ENCODE measurements around the gene INAFM2. TPM values are rescaled to one million over a fixed set of nuclear protein-coding genes. Genes with fewer than 3 reads are reported as not detected.

INAFM2 gene
- total and polyA plus RNA-seq, 9 of the 15 experiments (the other 6 are each of a cell fraction or from before 2014, with no cell fraction given): 11.8 to 43.1 (median 27.2) TPM

DNA sequence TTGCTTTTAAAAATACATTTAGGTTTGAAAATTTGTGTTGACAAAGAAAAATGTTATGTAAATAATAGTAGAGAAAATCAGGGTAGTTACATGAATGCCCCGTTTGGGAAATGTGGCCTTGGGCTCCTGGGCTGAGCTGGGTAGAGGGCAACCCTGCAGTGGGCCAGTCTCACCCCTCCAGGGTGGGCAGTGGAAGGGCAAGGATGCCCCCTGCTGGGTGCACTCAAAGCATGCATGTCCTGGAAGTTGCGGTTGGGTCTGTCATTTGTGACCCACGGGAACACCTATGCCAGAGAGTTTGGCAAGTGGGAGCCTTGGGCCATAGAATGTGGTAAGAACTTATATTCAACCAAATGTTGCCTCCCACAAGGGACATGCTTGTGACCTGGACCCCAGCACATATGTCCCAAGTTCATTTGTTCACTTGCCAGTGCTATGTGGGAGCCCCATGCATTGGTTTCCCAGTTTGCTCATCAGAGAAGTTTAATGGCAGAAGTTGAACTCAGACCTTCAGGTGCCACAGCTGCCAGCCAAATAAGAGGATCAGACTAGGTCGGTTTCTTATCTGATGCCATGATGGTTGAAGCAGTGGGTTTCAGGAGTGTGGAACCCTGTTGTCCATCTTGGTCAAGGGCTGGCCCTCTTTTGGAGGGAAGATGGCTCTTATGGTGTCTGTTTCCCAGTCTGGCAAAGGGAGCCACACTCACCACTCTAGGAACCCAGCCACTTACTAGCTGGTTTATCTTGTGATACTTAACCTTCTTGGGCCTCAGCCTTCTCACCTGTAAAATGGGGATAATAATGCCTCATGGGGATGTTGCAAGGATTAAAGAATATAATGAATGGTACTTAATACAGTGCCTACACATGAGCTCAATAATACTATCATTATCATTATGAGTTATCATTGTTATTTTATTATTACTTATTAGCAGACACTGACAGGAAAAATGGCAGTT lies 13.2 kb upstream of the INAFM2 start (continued):
- TF ChIP-seq U2AF1 (optimal IDR thresholded peaks at IDR 0.05; ENCODE audit: low read depth, low read length) (no peak), MEF2A (IDR thresholded peaks at IDR 0.05; ENCODE audit: control insufficient read depth, low read depth, low read length) (no peak), CUX1 (CRISPR knock-in tag; IDR thresholded peaks at IDR 0.05) (no peak), FOXM1 (IDR thresholded peaks at IDR 0.05; ENCODE audit: low read depth) (no peak), FOXM1 (CRISPR knock-in tag; IDR thresholded peaks at IDR 0.05; ENCODE audit: low read depth) (no peak), ZNF778 (CRISPR knock-in tag; IDR thresholded peaks at IDR 0.05) (no peak), TEAD1 (CRISPR knock-in tag; IDR thresholded peaks at IDR 0.05) (no peak), NCOA2 (IDR thresholded peaks at IDR 0.05; ENCODE audit: partially characterized antibody in 2 of 2) (no peak), MED1 (CRISPR knock-in tag; IDR thresholded peaks at IDR 0.05; ENCODE audit: borderline replicate concordance) (no peak), CXXC5 (CRISPR knock-in tag; IDR thresholded peaks at IDR 0.05) (peak; percentile 21; the same call in 1 of the 2 replicates), JUND (IDR thresholded peaks at IDR 0.05; ENCODE audit: borderline replicate concordance, low read depth, low read length) (peak; percentile 27; the same call in 1 of the 2 replicates), JUND (tag; IDR thresholded peaks at IDR 0.05; ENCODE audit: borderline replicate concordance, low read depth, low read length) (no peak; the same call in 2 of the 3 replicates), RCOR1 (IDR thresholded peaks at IDR 0.05; ENCODE audit: borderline replicate concordance in 1 of 2, low read depth in 2 of 2, low read length in 2 of 2) (peak in 1 of 2 experiments; percentile 56; a peak in 1 of 4 replicates), MYBL2 (IDR thresholded peaks at IDR 0.05; ENCODE audit: low read depth) (no peak), MYBL2 (CRISPR knock-in tag; IDR thresholded peaks at IDR 0.05; ENCODE audit: borderline replicate concordance) (no peak), ARID2 (IDR thresholded peaks at IDR 0.05) (peak; percentile 92), YY1 (IDR thresholded peaks at IDR 0.05; ENCODE audit: borderline replicate concordance in 1 of 3, control insufficient read depth in 1 of 3, extremely low read depth in 1 of 3, insufficient read depth in 3 of 3, insufficient read length in 1 of 3, insufficient replicate concordance in 2 of 3, low read depth in 1 of 3, low read length in 2 of 3) (peak in 1 of 3 experiments; percentile 27), ZNF316 (IDR thresholded peaks at IDR 0.05) (peak; percentile 20; the same call in 1 of the 2 replicates), HDAC2 (IDR thresholded peaks at IDR 0.05) (0 out of 2 replicates have a peak, but pooled peaks have one; percentile 28), MTA3 (IDR thresholded peaks at IDR 0.05; ENCODE audit: borderline replicate concordance) (no peak), PYGO2 (tag; IDR thresholded peaks at IDR 0.05) (no peak), RBM17 (IDR thresholded peaks at IDR 0.05; ENCODE audit: borderline replicate concordance, low read depth, low read length) (no peak), ZNF217 (CRISPR knock-in tag; IDR thresholded peaks at IDR 0.05) (no peak)

Measured in K562 (cell line).